Breast epithelium (tissue), 4 donors: ENCODE results near the gene RSPRY1. TPM values are rescaled to one million over a fixed set of nuclear protein-coding genes. Genes with fewer than 3 reads are reported as not detected.

ENCODE experiments used
- DNase-seq, 2 donors: peaks; one replicate each; pipeline ENCODE4 v3.0.0-alpha.2; 2019; ENCODE audit warnings: low spot score in 2 of 2
- H3K27ac ChIP-seq, 2 donors: fragments of 200-600 bp; sonication (generic) in 1 of 2; one replicate each; pipeline ENCODE4 v1.5.1; 2016 to 2019; ENCODE audit warnings: mild to moderate bottlenecking in 1 of 2
- H3K27me3 ChIP-seq, 2 donors: fragments of 200-600 bp; sonication (generic) in 1 of 2; one replicate each; pipeline versions ENCODE4 v1.5.1 to v1.6.0; 2017 to 2019; ENCODE audit warnings: control low read depth in 1 of 2, mild to moderate bottlenecking in 1 of 2
- H3K36me3 ChIP-seq: fragments of 200-600 bp; one replicate; pipeline ENCODE4 v1.5.1; 2019
- H3K4me1 ChIP-seq, 2 donors: fragments of 200-600 bp; sonication (generic); one replicate each; pipeline ENCODE4 v1.5.1; 2016 to 2019; ENCODE audit warnings: control low read depth in 1 of 2
- H3K4me3 ChIP-seq, 3 donors: fragments of 200-600 bp; sonication (generic); 1 replicate in 2 of 3; 2 replicates in 1 of 3; pipeline ENCODE4 v1.5.1; 2016 to 2019; ENCODE audit warnings: mild to moderate bottlenecking in 3 of 3, moderate library complexity in 2 of 3
- H3K9me3 ChIP-seq, 2 donors: fragments of 200-600 bp; sonication (generic) in 1 of 2; one replicate each; pipeline ENCODE4 v1.5.1; 2016 to 2019; ENCODE audit warnings: control low read depth in 1 of 2
- POLR2A ChIP-seq: fragments of 450-650 bp; IDR thresholded peaks from one replicate; pipeline ENCODE4 v1.6.1; 2016; ENCODE audit warnings: antibody characterized with exemption, mild to moderate bottlenecking, moderate library complexity
- POLR2AphosphoS5 ChIP-seq, 3 donors: sonication (generic); formaldehyde crosslinking; IDR thresholded peaks; one replicate each; pipeline ENCODE4 v1.6.1; 2017; ENCODE audit warnings: antibody characterized with exemption in 3 of 3
- intact Hi-C: fragments of 100-400 bp; cut with DNase I; formaldehyde crosslinking; loops from one replicate; pipeline ENCODE4 v1.15.1; 2023; ENCODE audit warnings: low total_unique reads
- total RNA-seq, 3 donors: library from RNA; depleted of rRNA; stranded (reverse); fragments of >200 nt; gene quantifications; one replicate each; pipeline ENCODE4 v1.1.0, GENCODE V29; 2016
- TF ChIP-seq, protein P1 (sequence below), 3 donors: fragments of 450-650 bp; IDR thresholded peaks; one replicate each; pipeline ENCODE4 v1.5.1; 2016 to 2017; ENCODE audit warnings: antibody characterized with exemption in 3 of 3, mild to moderate bottlenecking in 3 of 3, moderate library complexity in 3 of 3

Gene RSPRY1
- total RNA-seq, 3 donors from 2014 or later: 26.4 to 52.4 (median 34.4) TPM

DNA sequence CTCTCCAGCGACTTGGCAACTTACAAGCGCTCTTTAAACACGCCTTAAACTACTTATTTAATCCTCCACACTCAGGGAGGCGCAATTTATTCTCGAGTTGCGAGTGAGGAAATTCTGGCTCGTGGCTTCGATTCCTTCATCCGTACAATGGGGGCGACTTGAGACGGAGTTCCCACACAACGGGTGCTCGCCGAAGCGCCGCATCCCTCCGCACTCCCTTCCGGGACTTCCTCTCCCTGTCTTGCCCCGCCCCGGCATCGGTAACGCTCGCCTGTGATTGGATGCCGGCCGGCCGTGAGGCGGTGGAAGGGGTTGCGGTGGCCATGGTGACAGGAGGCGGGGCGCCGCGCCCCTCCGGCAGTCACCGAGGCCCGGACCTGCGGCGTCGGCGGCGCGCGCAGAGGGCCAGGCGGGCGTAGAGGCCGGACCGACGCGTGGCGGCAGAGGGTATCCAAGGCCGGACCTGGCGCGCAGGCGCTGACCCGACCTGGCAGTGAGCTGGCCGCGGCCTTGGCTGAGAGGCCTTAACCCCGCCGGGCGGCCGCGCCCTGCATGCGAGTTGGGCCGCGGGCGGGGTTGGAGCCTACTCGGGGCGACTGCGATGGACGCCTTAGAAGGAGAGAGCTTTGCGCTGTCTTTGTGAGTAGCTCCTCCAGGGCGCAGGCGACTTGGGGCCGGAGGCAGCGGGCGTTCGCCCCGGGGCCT, 58.8 kb downstream of the RSPRY1 start, which contains the start of gene ARL2BP:
Gene ARL2BP (plus strand): TSS at position 493 of the 705 bp plus-strand sequence. CDS start 109 bp downstream, at position 602.
- Histone ChIP-seq H3K4me3 (peak within 1 kb of the TSS; percentile 76 to 89 (median 81)), H3K9me3 (no peaks in the 10 kb centered on the region), H3K27ac (peak within 1 kb of the TSS; percentile 91), H3K36me3 (peaks cover 1% of the 10 kb centered on the region), H3K4me1 (peaks cover 0 to 7% of the 10 kb centered on the region in 2 donors), H3K27me3 (no peaks in the 10 kb centered on the region)
- peak; percentile 98 to 99 for DNase-seq
- intact Hi-C loops: loop anchor here (5.0 kb wide), 1 partner anchor 52 kb away; no protein-coding TSS in a partner anchor
- TF ChIP-seq POLR2AphosphoS5 (IDR thresholded peaks at IDR 0.05) (peak; percentile 78 to 91 (median 86)), POLR2A (peak; percentile 77)
- TF ChIP-seq, protein P1, sequence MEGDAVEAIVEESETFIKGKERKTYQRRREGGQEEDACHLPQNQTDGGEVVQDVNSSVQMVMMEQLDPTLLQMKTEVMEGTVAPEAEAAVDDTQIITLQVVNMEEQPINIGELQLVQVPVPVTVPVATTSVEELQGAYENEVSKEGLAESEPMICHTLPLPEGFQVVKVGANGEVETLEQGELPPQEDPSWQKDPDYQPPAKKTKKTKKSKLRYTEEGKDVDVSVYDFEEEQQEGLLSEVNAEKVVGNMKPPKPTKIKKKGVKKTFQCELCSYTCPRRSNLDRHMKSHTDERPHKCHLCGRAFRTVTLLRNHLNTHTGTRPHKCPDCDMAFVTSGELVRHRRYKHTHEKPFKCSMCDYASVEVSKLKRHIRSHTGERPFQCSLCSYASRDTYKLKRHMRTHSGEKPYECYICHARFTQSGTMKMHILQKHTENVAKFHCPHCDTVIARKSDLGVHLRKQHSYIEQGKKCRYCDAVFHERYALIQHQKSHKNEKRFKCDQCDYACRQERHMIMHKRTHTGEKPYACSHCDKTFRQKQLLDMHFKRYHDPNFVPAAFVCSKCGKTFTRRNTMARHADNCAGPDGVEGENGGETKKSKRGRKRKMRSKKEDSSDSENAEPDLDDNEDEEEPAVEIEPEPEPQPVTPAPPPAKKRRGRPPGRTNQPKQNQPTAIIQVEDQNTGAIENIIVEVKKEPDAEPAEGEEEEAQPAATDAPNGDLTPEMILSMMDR (IDR thresholded peaks at IDR 0.05): no peak

DNA sequence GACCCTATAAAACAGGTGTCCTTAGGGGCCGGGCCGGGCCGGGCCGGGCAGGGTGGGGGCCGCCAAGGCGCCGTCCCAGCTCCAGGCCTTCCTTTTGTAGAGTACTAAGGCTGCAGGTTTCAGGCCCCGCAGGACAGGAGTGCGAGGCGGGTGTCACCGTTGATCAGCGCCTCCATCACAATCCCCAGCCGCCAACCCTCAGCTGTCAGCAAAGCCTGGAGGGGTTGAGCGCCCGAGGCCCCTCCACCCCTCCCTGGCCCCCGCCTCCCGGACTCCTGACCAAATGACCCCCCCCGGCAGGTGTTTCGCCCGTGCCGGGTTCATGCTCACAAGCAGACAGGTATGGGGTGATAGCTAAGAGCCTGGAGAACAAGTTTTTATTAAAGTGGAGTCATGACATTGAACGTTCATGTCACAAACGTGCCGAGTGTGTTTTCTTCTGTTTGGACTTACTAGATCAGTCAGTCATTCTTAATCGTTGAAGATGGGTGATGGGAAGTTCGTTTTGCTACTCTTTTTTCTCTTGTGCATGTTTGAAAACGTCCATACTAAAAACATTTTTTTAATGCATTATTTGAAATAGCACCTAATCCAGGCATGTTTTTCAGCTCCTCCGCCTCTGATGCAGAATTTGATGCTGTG, 59.5 kb downstream of the RSPRY1 start:
- H3K27ac ChIP-seq: peak overlapping the region; percentile 91
- intact Hi-C loops: loop anchor here (5.0 kb wide), 1 partner anchor 52 kb away; no protein-coding TSS in a partner anchor
- H3K4me3 ChIP-seq: peak overlapping the region; percentile 76 to 89 (median 81)
- H3K36me3 ChIP-seq: peaks cover 4% of the 10 kb centered on the region
- no peaks in the 10 kb centered on the region for H3K27me3 ChIP-seq
- DNase-seq: peak in 1 of 2 donors; percentile 50
- TF ChIP-seq, protein P1 (IDR thresholded peaks at IDR 0.05): no peak
- TF ChIP-seq POLR2A (no peak), POLR2AphosphoS5 (IDR thresholded peaks at IDR 0.05) (no peak)
- H3K4me1 ChIP-seq: peaks cover 0 to 7% of the 10 kb centered on the region in 2 donors
- no peaks in the 10 kb centered on the region for H3K9me3 ChIP-seq

DNA sequence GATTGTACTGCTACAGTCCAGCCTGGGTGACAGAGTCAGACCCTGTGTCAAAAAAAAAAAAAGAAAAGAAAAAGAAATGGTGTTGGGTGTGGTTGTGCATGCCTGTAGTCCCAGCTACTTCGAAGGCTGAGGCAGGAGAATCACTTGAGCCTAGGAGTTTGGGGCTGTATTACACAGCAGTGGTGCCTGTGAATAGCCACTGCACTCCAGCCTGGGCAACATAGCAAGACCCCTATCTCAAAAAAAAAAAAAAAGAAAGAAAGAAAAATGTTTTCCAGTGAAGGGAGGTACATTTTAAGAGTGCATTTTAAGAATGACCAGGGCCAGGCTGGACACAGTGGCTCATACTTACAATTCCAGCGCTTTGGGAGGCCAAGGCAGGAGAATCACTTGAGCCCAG, 65.2 kb downstream of the RSPRY1 start:
- Histone ChIP-seq H3K27ac (no peak overlapping the region), H3K36me3 (peaks cover 4% of the 10 kb centered on the region), H3K4me3 (no peak overlapping the region), H3K27me3 (no peaks in the 10 kb centered on the region), H3K9me3 (no peaks in the 10 kb centered on the region), H3K4me1 (peaks cover 0 to 2% of the 10 kb centered on the region in 2 donors)
- no peak for TF ChIP-seq POLR2A
- no peak for TF ChIP-seq POLR2AphosphoS5 (IDR thresholded peaks at IDR 0.05)
- TF ChIP-seq, protein P1 (IDR thresholded peaks at IDR 0.05): no peak
- intact Hi-C loops: no loop called here
- no peak for DNase-seq

DNA sequence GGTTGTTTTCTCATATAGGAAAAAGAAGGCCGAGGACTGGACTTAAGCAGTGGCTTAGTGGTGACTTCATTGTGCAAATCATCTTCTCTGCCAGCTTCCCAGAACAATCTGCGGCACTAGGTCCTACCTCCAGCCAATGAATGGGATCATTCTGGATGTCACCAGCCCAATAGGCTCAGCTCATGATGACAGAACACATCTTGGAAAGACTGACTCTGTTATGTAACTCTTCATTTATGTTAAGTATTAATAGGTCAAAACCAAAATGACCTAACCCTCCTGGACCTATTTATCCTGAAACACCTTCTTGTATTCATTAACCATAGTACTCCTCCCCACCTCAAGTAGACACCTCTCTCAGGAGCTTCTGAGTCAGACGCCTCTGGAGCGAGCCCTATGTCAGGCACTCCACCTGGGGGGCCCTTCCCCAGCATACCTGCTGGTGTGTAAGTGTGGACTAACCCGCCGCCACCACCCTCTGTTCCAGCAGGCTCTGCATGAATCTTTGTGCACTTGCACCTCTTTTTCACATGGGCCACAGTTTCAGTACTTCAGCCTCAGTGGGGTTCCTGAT, 66.1 kb downstream of the RSPRY1 start:
- no peaks in the 10 kb centered on the region for H3K9me3 ChIP-seq
- no peak overlapping the region for H3K27ac ChIP-seq
- no peak for DNase-seq
- no peak for TF ChIP-seq POLR2A
- TF ChIP-seq, protein P1 (IDR thresholded peaks at IDR 0.05): no peak
- no peak for TF ChIP-seq POLR2AphosphoS5 (IDR thresholded peaks at IDR 0.05)
- intact Hi-C loops: no loop called here
- peaks cover 4% of the 10 kb centered on the region for H3K36me3 ChIP-seq
- H3K4me1 ChIP-seq: no peaks in the 10 kb centered on the region
- H3K27me3 ChIP-seq: no peaks in the 10 kb centered on the region
- H3K4me3 ChIP-seq: no peak overlapping the region
